Ovary (tissue), 9 donors: ENCODE data around the gene SPACA9. TPM values are rescaled to one million over a fixed set of nuclear protein-coding genes. Genes with fewer than 3 reads are reported as not detected.
A peak's percentile ranks its signal among the peaks of the same experiment; 100 is the strongest.

Experiments used
- DNase-seq, 5 donors: peaks; one replicate each; pipeline ENCODE4 v3.0.0-alpha.2; 2019 to 2020
- H3K27ac ChIP-seq, 2 donors: fragments of 200-600 bp; one replicate each; pipeline versions ENCODE4 v1.5.1 to v1.8.0; 2019 to 2022
- H3K27me3 ChIP-seq: fragments of 200-600 bp; one replicate; pipeline ENCODE4 v1.8.0; 2022
- H3K36me3 ChIP-seq: fragments of 200-600 bp; sonication (generic); one replicate; pipeline ENCODE4 v1.5.1; 2019
- H3K4me1 ChIP-seq: one replicate; pipeline ENCODE4 v1.8.1; 2013; ENCODE audit warnings: mild to moderate bottlenecking, moderate library complexity; ENCODE audit not compliant: insufficient read depth
- H3K4me3 ChIP-seq: fragments of 200-600 bp; sonication (generic); one replicate; pipeline ENCODE4 v1.5.1; 2017
- H3K9me3 ChIP-seq, 2 donors: fragments of 200-600 bp in 1 of 2; sonication (generic) in 1 of 2; one replicate each; pipeline versions ENCODE4 v1.5.1 to v1.8.1; 2013 to 2019; ENCODE audit warnings: mild to moderate bottlenecking in 1 of 2, moderate library complexity in 1 of 2
- CTCF ChIP-seq, 3 donors: fragments of 450-650 bp in 2 of 3; fragments of 200-600 bp in 1 of 3; IDR thresholded peaks; one replicate each; pipeline versions ENCODE4 v1.5.1 to v1.8.0; 2016 to 2022; ENCODE audit warnings: antibody characterized with exemption in 3 of 3, mild to moderate bottlenecking in 1 of 3
- EP300 ChIP-seq: sonication (generic); formaldehyde crosslinking; IDR thresholded peaks from one replicate; pipeline ENCODE4 v1.6.1; 2017; ENCODE audit warnings: antibody characterized with exemption
- POLR2A ChIP-seq: fragments of 450-650 bp; IDR thresholded peaks from one replicate; pipeline ENCODE4 v1.6.1; 2017; ENCODE audit warnings: antibody characterized with exemption, mild to moderate bottlenecking, moderate library complexity
- WGBS, 3 donors: extraction: QIAGEN DNeasy Blood & Tissue Kit in 1 of 3; methylation state at CpG; one replicate each; pipeline versions ENCODE4 v1.1.5 to v1.1.7; 2013 to 2017; 5-methylcytosine and 5-hydroxymethylcytosine counted together
- intact Hi-C, 4 donors: fragments of 100-400 bp; cut with DNase I; formaldehyde crosslinking; loops; one replicate each; pipeline versions ENCODE4 v1.11.0 to v1.15.1; 2022 to 2023
- polyA plus RNA-seq, 2 donors: library from polyadenylated mRNA; stranded (reverse); fragments of 200-250 nt in 1 of 2; fragments of 350-450 nt in 1 of 2; fragmentation: Illumina TruSeq in 1 of 2; extraction: RNeasy Lipid Tissue Mini Kit (QIAGEN cat#74804) in 1 of 2; gene quantifications; one replicate each; pipeline ENCODE4 v1.2.3, GENCODE V29; 2013 to 2014
- total RNA-seq, 7 donors: library from RNA; depleted of rRNA in 2 of 7; stranded (reverse); fragments of >200 nt in 2 of 7; fragmentation: NEBNext Ultra II Directional in 3 of 7; extraction: Animal tissue kit (Norgen Biotek cat#: 25700) in 3 of 7; gene quantifications; one replicate each; pipeline versions ENCODE4 v1.1.0 to v1.2.4, GENCODE V29; 2016 to 2023
- donor health status: DM: no; HTN: no; CAD: no; lungs with moderate emphysema.
- donor health status: DM: no; HTN: no; CAD: no.
- donor health status: Bipolar disorder and iron deficiency.
- donor health status: DM: yes; HTN: yes; CAD: no.
- donor health status: DM: no; HTN: no; CAD: no.
- donor health status: DM: yes; HTN: yes; CAD: no.

Gene SPACA9
- total and polyA plus RNA-seq, 9 donors, result 4.6 to 22.4 (median 8.6) TPM

GRCh38 chr9:132837501-132838286, 41.0 kb upstream of the SPACA9 start:
- intact Hi-C loops, result loop anchor here in 1 of 4 donors (5.0 kb wide), 1 partner anchor 1625 kb away; no protein-coding TSS in a partner anchor
- DNase-seq, result peak in 1 of 5 donors; percentile 14
- Histone ChIP-seq H3K9me3 (no peaks in the 10 kb centered on the region), H3K4me3 (no peak overlapping the region), H3K36me3 (no peaks in the 10 kb centered on the region), H3K4me1 (no peaks in the 10 kb centered on the region), H3K27ac (no peak overlapping the region), H3K27me3 (no peaks in the 10 kb centered on the region)
- WGBS, 3 donors, result 81 to 85% (median 82%) methylated on average over 16 of the region's 16 CpGs
- TF ChIP-seq EP300 (no peak), CTCF (IDR thresholded peaks at IDR 0.05) (no peak), POLR2A (no peak)

- WGBS, 3 donors, result 88 to 92% (median 91%) methylated on average over 4 of the region's 4 CpGs
- H3K9me3 ChIP-seq, result no peaks in the 10 kb centered on the region
- intact Hi-C loops, result loop anchor here in 1 of 4 donors (5.0 kb wide), 1 partner anchor 1626 kb away; no protein-coding TSS in a partner anchor
- no peak overlapping the region for H3K27ac ChIP-seq
- TF ChIP-seq CTCF (IDR thresholded peaks at IDR 0.05) (no peak), POLR2A (no peak), EP300 (no peak)
- H3K4me3 ChIP-seq, result no peak overlapping the region
- no peaks in the 10 kb centered on the region for H3K36me3 ChIP-seq
- no peak for DNase-seq
- no peaks in the 10 kb centered on the region for H3K4me1 ChIP-seq
- H3K27me3 ChIP-seq, result no peaks in the 10 kb centered on the region
Measured at GRCh38 chr9:132838291-132838690, 40.4 kb upstream of the SPACA9 start.

DNA sequence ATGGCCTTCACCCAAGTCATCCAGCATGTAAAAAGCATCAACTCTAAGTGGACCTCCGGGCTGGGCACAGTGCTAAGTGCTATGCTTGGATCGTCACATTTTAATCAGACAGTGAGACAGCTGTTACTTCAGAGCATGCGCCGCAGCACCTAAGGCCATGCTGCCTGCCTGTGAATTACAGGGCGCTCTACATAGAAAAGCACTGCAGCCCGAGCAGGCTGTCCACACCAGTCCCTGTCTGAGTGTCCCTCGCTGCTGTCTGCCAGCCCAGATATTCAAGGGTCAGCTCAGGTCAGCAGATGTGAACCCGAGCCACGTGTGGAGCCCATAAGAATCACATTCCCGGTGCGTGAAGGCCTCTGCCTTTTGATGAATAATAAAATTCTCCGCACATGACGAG, 37.7 kb upstream of the SPACA9 start:
- 79 to 82% (median 81%) methylated on average over 13 of the region's 13 CpGs for WGBS, 3 donors
- TF ChIP-seq EP300 (no peak), POLR2A (no peak), CTCF (IDR thresholded peaks at IDR 0.05) (no peak)
- H3K36me3 ChIP-seq, result no peaks in the 10 kb centered on the region
- peak in 1 of 5 donors; percentile 16 for DNase-seq
- no peak overlapping the region for H3K4me3 ChIP-seq
- H3K27ac ChIP-seq, result no peak overlapping the region
- H3K9me3 ChIP-seq, result no peaks in the 10 kb centered on the region
- H3K27me3 ChIP-seq, result no peaks in the 10 kb centered on the region
- intact Hi-C loops, result no loop called here
- H3K4me1 ChIP-seq, result no peaks in the 10 kb centered on the region

DNA sequence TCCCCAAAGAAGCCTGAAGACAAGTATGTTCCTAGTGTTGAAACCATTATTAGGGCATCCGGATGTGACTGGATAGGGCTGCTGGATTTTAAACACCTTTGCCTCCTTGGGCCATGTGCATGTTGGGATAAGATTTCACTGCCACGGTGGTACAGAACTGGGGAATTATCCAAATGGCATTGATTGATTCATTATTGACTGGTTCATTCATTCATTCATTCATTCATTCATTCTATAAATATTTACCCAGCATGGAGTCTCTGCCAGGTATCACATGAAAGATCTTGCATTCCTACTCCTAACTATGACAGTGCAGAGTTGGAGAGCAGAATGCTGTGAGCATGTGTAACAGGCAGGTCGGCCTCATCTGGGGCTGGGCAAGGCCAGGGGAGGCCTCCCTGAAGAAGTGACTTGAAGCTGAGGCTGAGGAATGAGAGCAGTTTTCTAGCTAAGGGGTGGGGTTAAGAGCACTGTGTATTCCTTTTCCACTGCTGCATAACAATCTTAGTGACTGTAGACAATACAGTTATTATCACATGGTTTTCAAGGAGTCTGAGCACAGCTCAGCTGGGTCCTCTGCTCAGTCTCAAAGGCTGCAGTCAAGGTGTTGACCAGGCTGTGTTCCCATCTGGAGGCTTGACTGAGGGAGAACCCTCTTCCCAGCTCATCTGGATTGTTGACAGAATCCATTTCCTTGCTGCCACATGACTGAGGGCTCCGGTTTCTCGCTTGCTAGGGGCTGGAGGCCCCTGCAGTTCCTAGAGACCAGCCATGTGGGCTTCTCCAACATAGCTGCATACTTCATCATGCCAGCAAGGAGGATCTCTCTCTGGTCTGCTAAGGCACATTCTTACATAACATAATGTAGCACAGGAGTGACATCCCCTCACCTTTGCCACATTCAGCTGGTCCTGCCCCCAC, 36.3 kb upstream of the SPACA9 start:
- WGBS, 3 donors, result 86 to 88% (median 87%) methylated on average over 5 of the region's 5 CpGs
- Histone ChIP-seq H3K36me3 (no peaks in the 10 kb centered on the region), H3K4me1 (no peaks in the 10 kb centered on the region), H3K4me3 (no peak overlapping the region), H3K9me3 (no peaks in the 10 kb centered on the region), H3K27ac (no peak overlapping the region), H3K27me3 (no peaks in the 10 kb centered on the region)
- intact Hi-C loops, result no loop called here
- DNase-seq, result no peak
- TF ChIP-seq CTCF (IDR thresholded peaks at IDR 0.05) (no peak), EP300 (no peak), POLR2A (no peak)
